Right ventricle myocardium inferior (tissue), 1 donor: ENCODE measurements around the gene TANC1. TPM values are rescaled to one million over a fixed set of nuclear protein-coding genes. Genes with fewer than 3 reads are reported as not detected.
"Not testable (repeated sequence)": the region's sequence is repeated elsewhere in the genome, so short reads cannot be mapped to it uniquely, and the experiment has no call there.

Source experiments
- ATAC-seq: fragments of 200-7000 bp; cut with Tn5 transposase; one replicate; pipeline ENCODE4 v1.9.1; 2020; ENCODE audit warnings: mild to moderate bottlenecking, moderate library complexity
- DNase-seq: peaks from one replicate; pipeline ENCODE4 v3.0.0; 2021; ENCODE audit errors: missing footprints
- intact Hi-C: fragments of 100-400 bp; cut with DNase I; formaldehyde crosslinking; loops from one replicate; pipeline ENCODE4 v1.11.0; 2022
- total RNA-seq: library from RNA; stranded (reverse); fragmentation: NEBNext Ultra II Directional; extraction: Animal tissue kit (Norgen Biotek cat#: 25700); gene quantifications from one replicate; pipeline ENCODE4 v1.2.1, GENCODE V29; 2021
- donor health status: DM: no; HTN: yes; CAD: no; lungs with severe emphysema.

TANC1 gene
- total RNA-seq, 1 donor from 2014 or later: 62.4 TPM

- intact Hi-C loops: no loop called here
- no peak for DNase-seq
- ATAC-seq: no peak
Observed at GRCh38 chr2:159010963-159011362, 42.5 kb downstream of the TANC1 start.

GRCh38 chr2:159012142-159012541 is 43.7 kb downstream of the TANC1 start:
- ATAC-seq (peak; percentile 53), DNase-seq (no peak)
- intact Hi-C loops: no loop called here

DNA sequence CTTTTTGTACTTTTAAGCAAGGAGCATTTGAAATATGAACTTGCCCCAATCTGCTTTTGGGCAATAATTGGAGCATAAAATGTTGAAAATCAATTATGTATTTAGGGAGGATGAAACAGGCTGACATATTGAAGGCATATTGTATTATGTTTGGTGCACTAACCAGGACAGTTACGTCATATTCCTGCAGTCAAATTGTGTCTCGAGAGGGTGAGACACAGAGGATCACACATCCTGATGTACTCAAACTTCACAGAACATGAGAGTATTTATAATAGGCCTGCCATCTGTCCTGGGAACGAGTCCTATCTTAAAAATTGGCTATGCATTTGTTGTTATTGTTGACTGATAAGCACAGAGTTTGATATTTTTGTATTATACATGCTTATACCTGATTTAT is 44.7 kb downstream of the TANC1 start:
- DNase-seq: no peak
- intact Hi-C loops: no loop called here
- peak; percentile 18 for ATAC-seq

- DNase-seq: no peak
- intact Hi-C loops: no loop called here
- no peak for ATAC-seq
Observed at GRCh38 chr2:159015174-159015573, 46.7 kb downstream of the TANC1 start.

DNA sequence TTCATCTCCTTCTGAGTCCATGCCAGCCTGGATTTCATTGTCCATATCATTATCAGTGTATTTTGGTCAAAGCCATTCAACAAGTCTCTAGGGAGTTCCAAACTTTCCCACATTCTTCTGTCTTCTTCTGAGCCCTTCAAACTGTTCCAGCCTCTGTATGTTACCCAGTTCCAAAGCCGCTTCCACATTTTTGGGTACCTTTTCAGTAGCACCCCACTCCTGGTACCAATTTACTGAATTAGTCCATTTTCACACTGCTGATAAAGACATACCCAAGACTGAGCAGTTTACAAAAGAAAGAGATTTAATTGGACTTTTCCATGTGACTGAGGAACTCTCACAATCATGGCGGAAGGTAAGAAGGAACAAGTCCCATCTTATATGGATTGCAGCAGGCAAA is 47.4 kb downstream of the TANC1 start:
- DNase-seq (no peak), ATAC-seq (no peak)
- intact Hi-C loops: no loop called here

- intact Hi-C loops: no loop called here
- DNase-seq (no peak), ATAC-seq (no peak)
Observed at GRCh38 chr2:159017837-159018236, 49.4 kb downstream of the TANC1 start.

DNA sequence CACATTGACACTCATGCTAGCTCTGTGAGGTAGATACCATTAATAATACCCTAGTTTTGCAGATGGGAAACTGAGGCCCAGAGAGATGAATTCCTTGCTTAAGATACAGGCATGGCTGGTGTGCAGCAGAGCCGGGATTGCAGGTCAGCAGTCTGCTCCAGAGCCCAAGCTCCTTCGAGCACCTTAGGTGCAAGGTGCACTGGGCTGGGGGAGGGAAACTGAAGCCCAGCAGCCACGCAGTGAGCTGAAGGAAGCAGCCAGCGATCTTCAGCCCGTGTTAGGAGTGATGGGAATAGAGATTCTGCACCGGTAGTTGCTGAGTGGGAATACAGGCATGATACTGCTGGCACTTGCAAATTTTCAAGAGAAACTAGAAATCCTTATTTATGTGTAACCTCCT is 50.6 kb downstream of the TANC1 start:
- DNase-seq (no peak), ATAC-seq (peak; percentile 10)
- intact Hi-C loops: no loop called here

DNA sequence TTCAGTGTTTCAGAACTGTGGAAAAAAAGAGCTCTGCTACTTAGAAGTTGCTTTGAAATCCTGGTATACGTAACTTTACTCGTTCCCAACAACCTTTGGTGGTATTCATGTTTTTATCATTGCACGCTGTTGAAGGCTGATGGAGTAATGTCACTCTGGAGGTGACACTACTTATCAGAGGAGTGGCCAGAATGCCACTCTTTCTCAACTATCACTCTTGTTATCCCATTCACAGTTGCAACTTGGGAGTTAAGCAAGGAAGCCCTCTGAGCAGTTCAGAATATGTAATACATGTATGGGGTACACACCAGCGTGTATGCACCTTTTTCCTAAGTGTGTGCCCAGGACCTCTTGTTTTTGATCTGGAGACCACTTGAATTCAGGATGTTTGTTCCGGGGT is 53.6 kb downstream of the TANC1 start:
- intact Hi-C loops: no loop called here
- ATAC-seq (peak; percentile 36), DNase-seq (no peak)

GRCh38 chr2:159026170-159026569 is 57.7 kb downstream of the TANC1 start:
- ATAC-seq (no peak), DNase-seq (no peak)
- intact Hi-C loops: no loop called here

DNA sequence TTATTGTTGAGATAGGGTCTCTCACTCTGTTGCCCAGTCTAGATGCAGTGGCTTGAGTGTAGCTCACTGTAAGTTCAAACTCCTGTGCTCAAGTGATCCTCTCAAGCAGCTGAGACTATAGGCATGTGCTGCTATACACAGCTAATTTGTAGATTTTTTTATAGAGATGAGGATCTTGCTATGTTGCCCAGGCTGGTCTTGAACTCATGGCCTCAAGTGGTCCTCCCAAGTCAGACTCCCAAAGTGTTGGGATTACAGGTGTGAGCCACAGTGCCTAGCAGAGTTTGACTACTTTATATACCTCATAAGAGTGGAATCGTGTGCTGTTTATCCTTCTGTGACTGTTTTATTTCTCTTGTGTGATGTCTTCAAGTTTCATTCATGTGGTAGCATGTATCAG is 60.3 kb downstream of the TANC1 start:
- ATAC-seq (no peak), DNase-seq (no peak)
- intact Hi-C loops: no loop called here

- no peak for ATAC-seq
- intact Hi-C loops: loop anchor here (2.0 kb wide), 1 partner anchor 61 kb away; the partner anchor contains the start of gene TANC1
- DNase-seq: no peak
Observed at GRCh38 chr2:159029936-159030335, 61.5 kb downstream of the TANC1 start.

- DNase-seq: peak; percentile 69
- peak; percentile 84 for ATAC-seq
Observed at GRCh38 chr2:159030674-159031380, 62.4 kb downstream of the TANC1 start.

GRCh38 chr2:159032146-159032545 is 63.7 kb downstream of the TANC1 start:
- intact Hi-C loops: loop anchor here (2.0 kb wide), 1 partner anchor 87 kb away; no protein-coding TSS in a partner anchor
- ATAC-seq: peak; percentile 37
- DNase-seq: no peak

More at GRCh38 chr2:159030674-159031380, 62.4 kb downstream of the TANC1 start:
- intact Hi-C loops: loop anchor here (2.0 kb wide), 1 partner anchor 62 kb away; the partner anchor contains the start of gene TANC1

DNA sequence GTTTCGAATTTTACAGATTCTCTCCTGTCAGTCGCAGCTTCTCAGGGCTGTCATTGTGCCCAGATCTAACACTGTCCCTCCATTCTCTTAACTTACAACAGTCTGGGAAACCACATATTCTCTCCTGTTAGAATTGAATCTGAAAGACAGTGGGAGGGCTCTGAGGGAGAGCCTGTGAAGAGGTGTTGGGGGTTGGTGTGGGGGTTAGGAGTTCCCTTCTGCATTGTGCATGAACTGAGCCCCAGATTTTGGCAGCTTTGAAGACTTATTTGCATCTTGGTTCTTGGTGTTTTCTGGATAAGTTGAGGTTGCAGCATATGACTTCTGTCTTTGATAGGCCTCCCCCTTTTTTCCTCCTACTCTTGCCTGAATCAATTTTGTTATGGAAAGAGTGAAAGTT is 64.1 kb downstream of the TANC1 start:
- DNase-seq (no peak), ATAC-seq (no peak)
- intact Hi-C loops: loop anchor here (2.0 kb wide), 1 partner anchor 86 kb away; no protein-coding TSS in a partner anchor

GRCh38 chr2:159034713-159035112 is 66.3 kb downstream of the TANC1 start:
- intact Hi-C loops: no loop called here
- DNase-seq: no peak
- no peak for ATAC-seq

DNA sequence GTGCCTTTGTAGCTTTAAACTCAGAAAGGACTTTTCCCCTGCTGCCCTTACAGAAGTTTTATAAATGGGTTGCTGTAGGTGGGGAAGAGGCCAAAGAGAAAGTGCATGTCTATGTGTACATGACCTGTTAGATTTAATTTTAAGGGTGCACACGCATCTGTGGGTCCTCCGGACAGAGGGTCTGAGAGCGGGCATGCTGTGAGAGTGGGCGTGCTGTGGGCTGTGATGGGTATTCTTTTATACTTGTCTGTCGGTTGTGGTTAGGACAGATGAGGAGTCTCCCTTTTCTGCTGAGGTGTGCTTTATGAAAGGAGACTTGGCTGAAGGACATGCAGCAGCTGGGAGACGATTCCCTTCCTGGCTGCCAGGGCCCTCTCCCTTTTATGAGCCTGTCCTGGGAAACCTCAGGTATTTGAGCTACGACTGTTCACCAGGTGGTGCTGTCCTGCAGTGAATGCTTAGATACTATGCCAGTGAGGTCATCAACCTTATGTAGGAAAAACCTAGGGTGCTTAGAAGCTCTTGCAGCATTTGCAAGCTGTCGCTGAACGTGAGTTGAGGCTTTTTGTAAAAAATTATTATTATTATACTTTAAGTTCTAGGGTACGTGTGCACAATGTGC is 67.5 kb downstream of the TANC1 start:
- intact Hi-C loops: no loop called here
- ATAC-seq: peak; percentile 26
- DNase-seq: no peak

- ATAC-seq, DNase-seq, intact Hi-C loops: not testable (repeated sequence)
Observed at GRCh38 chr2:159036461-159036860, 68.0 kb downstream of the TANC1 start.

GRCh38 chr2:159041328-159041727 is 72.9 kb downstream of the TANC1 start:
- ATAC-seq, intact Hi-C loops, DNase-seq: not testable (repeated sequence)

GRCh38 chr2:159042115-159042850 is 73.8 kb downstream of the TANC1 start:
- DNase-seq: no peak
- ATAC-seq: peak; percentile 55
- intact Hi-C loops: no loop called here

DNA sequence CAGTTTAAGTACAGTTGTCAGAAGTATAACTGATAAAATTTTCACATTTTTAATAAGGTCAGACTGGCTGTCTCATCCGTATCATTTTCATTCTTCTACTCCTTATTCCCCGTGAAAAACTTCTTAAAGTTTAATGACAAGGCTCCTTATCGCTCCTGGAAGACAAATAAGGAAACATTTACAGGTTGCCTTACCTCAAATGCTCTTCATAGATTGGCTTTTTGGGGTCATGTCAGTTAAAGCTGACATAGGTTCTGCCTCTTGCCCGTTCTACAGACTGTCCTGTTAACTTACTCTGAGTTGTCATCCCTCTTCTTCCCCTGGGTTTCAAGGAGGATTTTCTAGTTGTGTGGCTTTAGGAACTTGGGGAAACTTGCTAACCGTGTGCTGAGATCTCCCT is 75.3 kb downstream of the TANC1 start:
- intact Hi-C loops: no loop called here
- DNase-seq: no peak
- ATAC-seq: no peak
